ENCODE data around the gene STK32C. TPM values are rescaled to one million over a fixed set of nuclear protein-coding genes. Genes with fewer than 3 reads are reported as not detected.
"Not testable (repeated sequence)": the region's sequence is repeated elsewhere in the genome, so short reads cannot be mapped to it uniquely, and the experiment has no call there.

Gene STK32C
- total RNA-seq, 1 donor from 2014 or later: 13.6 TPM

- Mint-ChIP-seq H3K27ac (ENCODE audit: unreplicated experiment) (no peak overlapping the region), H3K27me3 (ENCODE audit: low read depth, unreplicated experiment) (no peaks in the 10 kb centered on the region), H3K4me1 (ENCODE audit: low read depth, unreplicated experiment) (no peaks in the 10 kb centered on the region), H3K4me3 (ENCODE audit: unreplicated experiment) (no peak overlapping the region), H3K36me3 (ENCODE audit: low read depth, unreplicated experiment) (peaks cover 11% of the 10 kb centered on the region), H3K9me3 (ENCODE audit: unreplicated experiment) (no peaks in the 10 kb centered on the region)
- no peak overlapping the region for H2AFZ ChIP-seq (ENCODE audit: low read depth, low read length)
- H3K9ac ChIP-seq (ENCODE audit: low read length): no peak overlapping the region
- FAIRE-seq (no peak), DNase-seq (ENCODE audit: low read depth) (no peak)
- H3K4me3 ChIP-seq (ENCODE audit: insufficient read depth, low read depth, low read length): no peak overlapping the region
- H3K4me2 ChIP-seq (ENCODE audit: low read length): no peak overlapping the region
- TF ChIP-seq CTCF (IDR thresholded peaks at IDR 0.05; ENCODE audit: insufficient read depth, low read depth, low read length) (no peak), EZH2 (IDR thresholded peaks at IDR 0.05; ENCODE audit: insufficient read depth, low read length) (no peak)
- H3K9me3 ChIP-seq (ENCODE audit: insufficient read depth, low read depth, low read length): no peaks in the 10 kb centered on the region
- no peaks in the 10 kb centered on the region for H3K27me3 ChIP-seq (ENCODE audit: insufficient read depth, low read length)
- H3K36me3 ChIP-seq (ENCODE audit: insufficient read depth, low read length): no peaks in the 10 kb centered on the region
- H3K27ac ChIP-seq (ENCODE audit: low read depth, low read length): no peak overlapping the region
- H3K79me2 ChIP-seq (ENCODE audit: insufficient read depth, low read length): no peaks in the 10 kb centered on the region
- H3K4me1 ChIP-seq (ENCODE audit: insufficient read depth, low read length): no peaks in the 10 kb centered on the region
- H4K20me1 ChIP-seq (ENCODE audit: insufficient read depth, low read length): peaks cover 11% of the 10 kb centered on the region
These were observed 46.0 kb upstream of the STK32C start for GRCh38 chr10:132353456-132354355.

DNA sequence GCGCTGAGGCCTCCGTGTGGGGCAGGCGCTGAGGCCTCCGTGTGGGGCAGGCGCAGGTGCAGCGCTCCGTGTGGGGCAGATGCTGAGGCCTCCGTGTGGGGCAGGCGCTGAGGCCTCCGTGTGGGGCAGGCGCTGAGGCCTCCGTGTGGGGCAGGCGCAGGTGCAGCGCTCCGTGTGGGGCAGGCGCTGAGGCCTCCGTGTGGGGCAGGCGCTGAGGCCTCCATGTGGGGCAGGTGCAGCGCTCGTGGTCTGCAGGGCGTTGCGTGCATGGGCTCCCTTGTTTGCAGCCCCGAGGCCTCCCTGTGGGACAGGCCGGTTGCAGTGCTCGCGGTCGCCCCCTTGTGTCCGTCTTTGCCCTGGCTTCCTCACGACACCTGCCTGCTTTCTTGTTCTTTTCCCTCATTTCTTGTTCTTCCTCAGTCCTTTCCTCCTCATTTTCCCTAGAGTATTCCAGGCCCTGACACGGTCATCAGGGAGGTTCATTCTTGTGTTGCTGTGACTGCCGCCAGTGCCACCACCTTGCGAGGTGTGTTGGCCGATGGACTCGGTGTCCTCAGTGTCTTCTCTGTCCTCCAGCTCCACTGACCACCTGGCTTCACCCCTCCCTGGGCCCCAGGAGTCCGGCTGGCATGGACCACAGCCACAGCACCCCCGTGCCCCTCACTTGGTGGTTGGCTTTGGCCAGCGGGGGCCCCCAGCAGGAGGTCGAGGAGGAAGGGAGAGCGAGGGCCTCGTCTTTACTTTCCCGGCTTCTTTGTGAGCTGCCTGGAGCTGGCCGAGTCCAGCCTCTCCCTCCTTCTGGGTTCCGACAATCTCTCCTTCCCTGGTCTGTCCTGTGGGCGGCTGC is 44.9 kb upstream of the STK32C start:
- not testable (repeated sequence) for H3K27ac ChIP-seq (ENCODE audit: low read depth, low read length); H3K27ac Mint-ChIP-seq (ENCODE audit: unreplicated experiment); H3K27me3 Mint-ChIP-seq (ENCODE audit: low read depth, unreplicated experiment); FAIRE-seq; H3K79me2 ChIP-seq (ENCODE audit: insufficient read depth, low read length); H3K4me1 ChIP-seq (ENCODE audit: insufficient read depth, low read length); H3K36me3 ChIP-seq (ENCODE audit: insufficient read depth, low read length); H3K9me3 ChIP-seq (ENCODE audit: insufficient read depth, low read depth, low read length); H3K4me3 Mint-ChIP-seq (ENCODE audit: unreplicated experiment); H3K9me3 Mint-ChIP-seq (ENCODE audit: unreplicated experiment); H3K4me1 Mint-ChIP-seq (ENCODE audit: low read depth, unreplicated experiment); H3K4me3 ChIP-seq (ENCODE audit: insufficient read depth, low read depth, low read length); H3K4me2 ChIP-seq (ENCODE audit: low read length); H3K27me3 ChIP-seq (ENCODE audit: insufficient read depth, low read length); H3K9ac ChIP-seq (ENCODE audit: low read length); H2AFZ ChIP-seq (ENCODE audit: low read depth, low read length)
- TF ChIP-seq CTCF (IDR thresholded peaks at IDR 0.05; ENCODE audit: insufficient read depth, low read depth, low read length): peak; percentile 70
- peaks cover 10% of the 10 kb centered on the region for H3K36me3 Mint-ChIP-seq (ENCODE audit: low read depth, unreplicated experiment)
- peak; percentile 7 for DNase-seq (ENCODE audit: low read depth)
- H4K20me1 ChIP-seq (ENCODE audit: insufficient read depth, low read length): peaks cover 11% of the 10 kb centered on the region
